HG02970 (cell line): ENCODE results near the gene FKBP9.
"Not testable (repeated sequence)": the region's sequence is repeated elsewhere in the genome, so short reads cannot be mapped to it uniquely, and the experiment has no call there.

Experiments
- ATAC-seq: cut with Tn5 transposase; IDR thresholded peaks from one replicate; pipeline ENCODE4 v1.9.1; 2021; ENCODE audit warnings: mild to moderate bottlenecking, moderate library complexity, moderate number of reproducible peaks; ENCODE audit not compliant: unreplicated experiment, low FRiP score

FKBP9 gene

GRCh38 chr7:33003111-33003510 is 45.9 kb downstream of the FKBP9 start:
- not testable (repeated sequence) for ATAC-seq

GRCh38 chr7:33004104-33004616 is 46.9 kb downstream of the FKBP9 start:
- not testable (repeated sequence) for ATAC-seq

GRCh38 chr7:33005193-33005592 is 48.0 kb downstream of the FKBP9 start:
- not testable (repeated sequence) for ATAC-seq

- not testable (repeated sequence) for ATAC-seq
Observed at GRCh38 chr7:33005690-33006089, 48.5 kb downstream of the FKBP9 start.

- no peak for ATAC-seq
Observed at GRCh38 chr7:33009734-33010133, 52.5 kb downstream of the FKBP9 start.

GRCh38 chr7:33012364-33012763 is 55.1 kb downstream of the FKBP9 start:
- ATAC-seq = no peak

- no peak for ATAC-seq
Observed at GRCh38 chr7:33024189-33024757, 67.0 kb downstream of the FKBP9 start.

GRCh38 chr7:33035776-33036175 is 78.5 kb downstream of the FKBP9 start:
- ATAC-seq = no peak

GRCh38 chr7:33038639-33039038 is 81.4 kb downstream of the FKBP9 start:
- no peak for ATAC-seq

- no peak for ATAC-seq
Observed at GRCh38 chr7:33039257-33039902, 82.1 kb downstream of the FKBP9 start.

- ATAC-seq = no peak
Observed at GRCh38 chr7:33039903-33040292, 82.7 kb downstream of the FKBP9 start.

GRCh38 chr7:33040803-33041516 is 83.7 kb downstream of the FKBP9 start:
- ATAC-seq = peak; percentile 95

- no peak for ATAC-seq
Observed at GRCh38 chr7:33041631-33042428, 84.6 kb downstream of the FKBP9 start.

- no peak for ATAC-seq
Observed at GRCh38 chr7:33043501-33044400, 86.5 kb downstream of the FKBP9 start.

GRCh38 chr7:33044401-33044718 is 87.1 kb downstream of the FKBP9 start:
- ATAC-seq = no peak

GRCh38 chr7:33044986-33045385 is 87.7 kb downstream of the FKBP9 start:
- ATAC-seq = no peak

GRCh38 chr7:33048257-33048656 is 91.0 kb downstream of the FKBP9 start:
- ATAC-seq = no peak

GRCh38 chr7:33048704-33049103 is 91.5 kb downstream of the FKBP9 start:
- ATAC-seq = no peak

- ATAC-seq = no peak
Observed at GRCh38 chr7:33050535-33051318, 93.5 kb downstream of the FKBP9 start.
